NCI-H2029 treated with DMSO at 0.1 percent for 48 hours (cell line): ENCODE results near the gene ATF4.

Experiments
- DNase-seq: peaks from one replicate; lab custom pipeline; 2025; lab: John Stamatoyannopoulos, UW

ATF4 gene

DNA sequence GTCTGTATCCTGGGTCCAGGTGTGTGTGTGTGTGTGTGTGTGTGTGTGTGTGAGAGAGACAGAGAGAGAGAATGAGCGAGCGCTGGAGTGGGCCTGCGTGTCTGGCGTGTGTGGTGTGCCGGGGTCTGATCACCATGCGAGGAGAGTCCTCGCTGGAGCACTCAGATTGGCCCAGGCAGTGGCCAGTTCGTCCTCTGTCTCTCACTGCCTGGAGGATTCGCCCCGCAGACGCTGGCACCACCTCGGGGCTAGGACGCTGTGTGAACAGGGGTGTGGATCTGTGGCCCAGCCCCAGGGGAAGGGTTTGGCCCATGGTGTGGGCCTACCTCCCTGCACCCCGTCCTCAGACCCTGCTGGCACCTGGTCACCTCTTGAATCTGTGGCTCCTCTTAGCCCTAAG lies 38.6 kb downstream of the ATF4 start:
- no peak for DNase-seq

DNA sequence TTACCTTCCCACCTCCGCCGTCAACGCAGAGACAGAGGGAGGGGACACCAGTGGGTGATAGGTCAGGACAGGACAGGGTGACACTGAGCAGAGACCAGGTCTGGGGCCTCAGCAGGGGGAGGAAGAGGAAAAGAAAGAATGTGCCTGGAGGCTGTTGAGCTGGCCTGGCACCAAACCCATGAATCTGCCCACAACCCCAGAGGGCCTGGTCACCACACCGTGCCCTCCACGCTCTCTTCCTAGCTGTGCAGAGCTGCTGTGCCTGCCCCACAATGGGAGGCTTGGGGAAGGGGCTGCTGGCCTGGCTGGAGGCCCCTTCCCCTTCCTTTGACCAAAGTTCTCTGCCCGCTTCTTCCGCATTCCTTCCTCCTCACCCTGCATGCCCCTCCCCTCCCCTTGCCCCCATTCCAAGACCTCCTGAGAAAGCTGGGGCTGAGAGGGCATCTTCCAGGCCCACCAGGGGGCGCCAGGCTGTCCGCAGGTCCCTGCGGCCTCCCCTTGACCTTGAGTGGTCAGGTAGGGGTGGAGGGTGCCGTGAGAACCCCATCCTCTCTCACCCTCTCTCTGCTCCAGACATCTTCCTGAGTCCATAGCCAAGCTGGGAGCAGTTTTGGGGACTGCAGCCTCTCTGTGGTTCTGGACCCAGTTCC lies 39.2 kb downstream of the ATF4 start:
- no peak for DNase-seq

GRCh38 chr22:39560127-39560526 lies 39.8 kb downstream of the ATF4 start:
- DNase-seq = no peak

DNA sequence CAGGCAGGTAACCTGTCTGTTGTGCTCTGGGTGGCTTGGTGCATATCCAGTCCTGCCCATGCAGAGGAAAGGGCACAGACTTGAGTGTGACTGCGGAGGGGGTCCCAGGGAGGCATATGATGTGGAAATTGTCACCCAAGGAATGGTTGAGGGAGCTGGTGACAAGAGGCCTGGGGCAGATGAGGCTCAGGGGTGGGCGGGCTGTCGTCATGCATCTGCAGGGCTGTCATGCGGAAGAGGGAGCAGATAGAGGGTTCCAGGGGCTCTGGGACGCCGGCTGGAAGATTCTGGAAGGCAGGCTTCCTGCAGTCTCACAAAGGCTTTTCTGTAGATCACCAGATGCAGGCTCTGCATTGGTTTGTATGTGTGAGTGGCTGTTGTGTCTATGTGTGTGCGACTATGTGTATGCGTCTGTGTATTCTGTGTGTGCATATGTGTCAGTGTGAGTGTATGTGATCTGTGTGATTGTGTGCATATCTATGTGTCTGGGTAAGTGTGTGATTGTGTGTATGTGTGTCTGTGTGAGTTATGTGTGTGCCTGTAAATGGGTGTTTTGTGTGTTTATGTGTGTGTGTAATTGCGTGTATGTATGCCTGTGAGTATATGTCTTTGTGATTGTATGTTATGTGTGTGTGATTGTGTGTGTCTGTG lies 42.6 kb downstream of the ATF4 start:
- no peak for DNase-seq

DNA sequence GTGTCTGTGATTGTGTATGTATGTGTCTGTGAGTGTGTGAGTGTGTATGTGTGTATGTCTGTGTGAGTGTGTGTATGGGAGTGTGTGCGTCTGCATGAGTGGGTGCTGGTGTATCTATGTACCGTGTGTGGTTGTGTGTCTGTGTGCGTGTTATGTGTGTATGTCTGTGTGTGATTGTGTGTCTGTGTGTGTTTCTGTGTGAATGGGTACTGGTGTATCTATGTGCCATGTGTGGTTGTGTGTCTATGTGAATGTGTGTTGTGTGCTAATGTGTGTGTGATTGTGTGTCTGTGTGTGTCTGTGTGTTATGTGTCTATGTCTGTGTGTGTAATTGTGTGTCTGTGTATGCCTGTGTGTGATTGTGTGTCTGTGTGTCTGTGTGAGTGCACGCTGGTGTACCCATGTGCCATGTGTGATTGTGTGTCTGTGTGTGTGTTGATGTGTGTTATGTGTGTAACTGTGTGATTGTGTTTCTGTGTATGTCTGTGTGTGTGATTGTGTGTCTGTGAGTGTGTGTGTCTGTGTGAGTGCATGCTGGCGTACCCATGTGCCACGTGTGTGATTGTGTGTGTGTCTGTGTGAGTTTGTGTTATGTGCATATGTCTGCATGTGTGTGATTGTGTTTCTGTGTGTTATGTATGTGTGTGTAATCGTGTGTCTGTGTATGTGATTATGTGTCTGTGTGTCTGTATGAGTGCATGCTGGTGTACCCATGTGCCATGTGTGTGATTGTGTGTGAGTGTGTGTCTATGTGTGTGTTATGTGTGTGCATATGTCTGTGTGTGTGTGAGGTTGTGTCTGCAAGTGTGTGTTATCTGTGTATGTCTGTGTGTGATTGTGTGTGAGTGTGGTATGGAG lies 43.4 kb downstream of the ATF4 start:
- DNase-seq = no peak

DNA sequence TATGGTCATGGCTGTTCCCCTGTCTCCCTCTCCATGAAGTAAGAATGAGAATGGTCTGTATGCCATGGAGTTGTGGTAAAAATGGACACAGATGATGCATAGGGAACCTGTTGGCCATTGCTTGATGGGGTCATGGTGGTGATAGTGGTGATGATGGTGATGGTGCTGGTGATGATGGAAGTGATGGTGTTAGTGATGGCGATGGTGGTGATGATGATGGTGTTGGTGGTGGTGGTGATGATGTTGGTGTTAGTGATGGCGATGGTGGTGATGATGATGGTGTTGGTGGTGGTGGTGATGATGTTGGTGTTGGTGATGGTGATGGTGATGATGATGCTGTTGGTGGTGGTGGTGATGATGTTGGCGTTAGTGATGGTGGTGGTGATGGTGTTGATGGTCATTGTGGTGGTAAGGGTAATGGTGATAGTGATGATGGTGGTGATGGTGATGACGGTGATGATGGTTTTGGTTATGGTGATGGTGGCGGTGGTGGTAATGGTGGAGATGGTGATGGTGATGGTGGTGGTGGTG lies 45.1 kb downstream of the ATF4 start:
- DNase-seq = no peak

GRCh38 chr22:39567135-39567946 lies 47.0 kb downstream of the ATF4 start:
- DNase-seq = no peak

DNA sequence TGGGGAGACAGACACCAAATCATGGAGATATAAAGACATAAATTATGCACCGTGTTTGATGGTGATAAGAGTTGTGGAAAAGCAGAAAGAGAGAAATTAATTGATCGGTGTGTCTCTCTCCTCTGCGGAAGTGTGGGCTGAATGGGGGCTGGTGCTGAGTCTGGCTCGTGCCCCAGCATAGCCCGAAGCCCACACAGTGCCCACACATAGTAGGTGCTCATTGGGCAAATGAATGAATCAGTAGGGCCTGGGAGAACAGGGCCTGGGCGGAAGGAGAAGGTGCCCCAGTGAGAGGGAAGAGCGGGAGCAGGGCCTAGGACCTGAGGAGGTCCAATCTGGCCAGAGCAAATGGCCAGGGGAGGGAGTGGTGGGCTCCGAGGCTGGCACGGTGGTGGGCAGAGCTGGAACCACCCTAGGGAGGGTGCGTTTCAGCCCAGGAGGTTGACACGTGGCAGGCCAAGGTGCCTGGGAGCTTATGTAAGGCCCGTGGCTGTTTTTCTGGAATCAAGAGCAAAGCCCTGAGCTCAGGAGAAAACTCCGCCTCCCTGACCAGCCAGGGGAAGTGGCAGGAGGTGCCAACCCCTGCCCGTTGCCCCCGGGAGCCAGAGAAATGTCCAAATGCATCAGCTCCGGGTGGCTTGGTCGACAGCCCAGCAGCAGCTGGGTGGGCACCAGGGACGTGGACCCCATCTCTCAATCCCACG lies 48.1 kb downstream of the ATF4 start:
- no peak for DNase-seq

DNA sequence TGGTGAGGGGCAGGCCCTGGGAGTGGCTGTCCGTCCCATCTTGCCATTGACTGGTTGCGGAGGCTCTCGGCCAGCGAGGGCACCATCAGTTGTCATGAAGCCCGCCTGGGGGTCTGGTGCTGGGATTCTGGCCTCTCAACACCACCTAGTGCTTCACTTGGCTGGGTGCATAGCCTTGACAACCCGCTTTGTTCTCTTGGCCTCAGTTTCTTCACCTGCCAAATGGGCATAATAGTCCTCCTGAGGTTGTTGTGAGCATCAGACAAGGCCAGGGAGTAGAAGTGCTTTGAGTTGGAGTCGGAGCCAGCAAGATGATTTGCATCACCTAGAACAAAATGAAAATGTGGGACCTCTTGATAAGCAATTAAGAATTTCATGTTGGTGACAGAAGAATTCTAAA lies 48.7 kb downstream of the ATF4 start:
- DNase-seq = no peak

GRCh38 chr22:39570226-39570625 lies 49.9 kb downstream of the ATF4 start:
- no peak for DNase-seq

GRCh38 chr22:39570665-39571064 lies 50.3 kb downstream of the ATF4 start, which contains the start of gene CACNA1I:
Gene CACNA1I, plus strand, starts transcription at chr22:39570753. Its CDS starts 0 bp downstream, at chr22:39570753.
- no peak for DNase-seq

- DNase-seq = no peak
Measured at GRCh38 chr22:39571538-39571937, 51.2 kb downstream of the ATF4 start.
